Measurements from ENCODE around the gene CAND2. TPM values are rescaled to one million over a fixed set of nuclear protein-coding genes. Genes with fewer than 3 reads are reported as not detected.

The CAND2 gene
- total and polyA plus RNA-seq, 10 of the 15 experiments (the other 5 are each of a cell fraction or from before 2014, with no cell fraction given): 0.03 to 1.9 (median 0.52) TPM

GRCh38 chr3:12756175-12756574 lies 40.3 kb upstream of the CAND2 start:
- WGBS (ENCODE audit: insufficient coverage, insufficient replicate concordance, low lambda C conversion rate, missing lambda C conversion rate): 33% methylated on average over 4 of the region's 4 CpGs
- POLR2A ChIA-PET: interaction anchor here (0.6 kb wide), 1 partner anchor 474 kb away, joined by 4 read pairs; no protein-coding TSS in a partner anchor
- no TSS peak for BruUV-seq (replicated peaks)
- FAIRE-seq (no peak), ATAC-seq (no peak), DNase-seq (ENCODE audit: low read depth, low spot score) (no peak)
- no peaks in the 10 kb centered on the region for H3K79me2 ChIP-seq (ENCODE audit: control insufficient read depth, insufficient read depth, low read length)
- no peaks in the 10 kb centered on the region for H4K20me1 ChIP-seq (ENCODE audit: control insufficient read depth, insufficient read depth)
- SMC1A ChIA-PET (ENCODE audit: uncharacterized antibody, unreplicated experiment): no interaction called here
- in situ Hi-C loops (cut with MboI) (no loop called here), intact Hi-C loops (cut with micrococcal nuclease; ENCODE audit: unreplicated experiment) (no loop called here)
- no peak overlapping the region for H3K27ac ChIP-seq (ENCODE audit: control insufficient read depth, insufficient read depth)
- no peak overlapping the region for H3K4me2 ChIP-seq (ENCODE audit: control insufficient read depth, insufficient read depth)
- CTCF ChIA-PET: no interaction called here
- H2AFZ ChIP-seq (ENCODE audit: control insufficient read depth, low read depth, low read length): no peak overlapping the region
- H3K4me3 ChIP-seq: no peak overlapping the region
- no peaks in the 10 kb centered on the region for H3K27me3 ChIP-seq (replicated peaks in 1 of 2; ENCODE audit: control insufficient read depth in 2 of 2, insufficient read depth in 2 of 2, low read length in 1 of 2)
- no peaks in the 10 kb centered on the region for H3K9me3 ChIP-seq (replicated peaks; ENCODE audit: control insufficient read depth, insufficient read depth, low read length)
- H3K9ac ChIP-seq (ENCODE audit: control insufficient read depth, insufficient read depth, low read length): no peak overlapping the region
- no peaks in the 10 kb centered on the region for H3K36me3 ChIP-seq (ENCODE audit: control insufficient read depth in 2 of 2, insufficient read depth in 2 of 2, low read length in 1 of 2)
- RAD21 ChIA-PET (ENCODE audit: unreplicated experiment): no interaction called here
- peaks cover 24% of the 10 kb centered on the region for H3K4me1 ChIP-seq (ENCODE audit: control insufficient read depth, insufficient read depth, low read length)
- no peak for TF ChIP-seq HDAC6 (IDR thresholded peaks at IDR 0.05; ENCODE audit: unreplicated experiment)
- TF ChIP-seq CHD4 (IDR thresholded peaks at IDR 0.05): no peak
- TF ChIP-seq ZNF274 (IDR thresholded peaks at IDR 0.05; ENCODE audit: insufficient read depth, insufficient read length): no peak
- no peak for TF ChIP-seq ZBTB33 (IDR thresholded peaks at IDR 0.05)
- no peak for TF ChIP-seq GABPA (IDR thresholded peaks at IDR 0.05; ENCODE audit: low read depth)
- no peak for TF ChIP-seq ZBED1 (IDR thresholded peaks at IDR 0.05; ENCODE audit: borderline replicate concordance)
- no peak for TF ChIP-seq RBBP5 (conservative IDR thresholded peaks at IDR 0.05)
- TF ChIP-seq BHLHE40 (IDR thresholded peaks at IDR 0.05; ENCODE audit: borderline replicate concordance in 1 of 2, low read depth in 2 of 2, low read length in 1 of 2): no peak
- no peak for TF ChIP-seq RB1 (IDR thresholded peaks at IDR 0.05; ENCODE audit: borderline replicate concordance)
- no peak for TF ChIP-seq WRNIP1 (IDR thresholded peaks at IDR 0.05; ENCODE audit: borderline replicate concordance, low read depth, low read length)
- TF ChIP-seq, protein P1, sequence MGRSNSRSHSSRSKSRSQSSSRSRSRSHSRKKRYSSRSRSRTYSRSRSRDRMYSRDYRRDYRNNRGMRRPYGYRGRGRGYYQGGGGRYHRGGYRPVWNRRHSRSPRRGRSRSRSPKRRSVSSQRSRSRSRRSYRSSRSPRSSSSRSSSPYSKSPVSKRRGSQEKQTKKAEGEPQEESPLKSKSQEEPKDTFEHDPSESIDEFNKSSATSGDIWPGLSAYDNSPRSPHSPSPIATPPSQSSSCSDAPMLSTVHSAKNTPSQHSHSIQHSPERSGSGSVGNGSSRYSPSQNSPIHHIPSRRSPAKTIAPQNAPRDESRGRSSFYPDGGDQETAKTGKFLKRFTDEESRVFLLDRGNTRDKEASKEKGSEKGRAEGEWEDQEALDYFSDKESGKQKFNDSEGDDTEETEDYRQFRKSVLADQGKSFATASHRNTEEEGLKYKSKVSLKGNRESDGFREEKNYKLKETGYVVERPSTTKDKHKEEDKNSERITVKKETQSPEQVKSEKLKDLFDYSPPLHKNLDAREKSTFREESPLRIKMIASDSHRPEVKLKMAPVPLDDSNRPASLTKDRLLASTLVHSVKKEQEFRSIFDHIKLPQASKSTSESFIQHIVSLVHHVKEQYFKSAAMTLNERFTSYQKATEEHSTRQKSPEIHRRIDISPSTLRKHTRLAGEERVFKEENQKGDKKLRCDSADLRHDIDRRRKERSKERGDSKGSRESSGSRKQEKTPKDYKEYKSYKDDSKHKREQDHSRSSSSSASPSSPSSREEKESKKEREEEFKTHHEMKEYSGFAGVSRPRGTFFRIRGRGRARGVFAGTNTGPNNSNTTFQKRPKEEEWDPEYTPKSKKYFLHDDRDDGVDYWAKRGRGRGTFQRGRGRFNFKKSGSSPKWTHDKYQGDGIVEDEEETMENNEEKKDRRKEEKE (IDR thresholded peaks at IDR 0.05): no peak
- TF ChIP-seq, protein P2, sequence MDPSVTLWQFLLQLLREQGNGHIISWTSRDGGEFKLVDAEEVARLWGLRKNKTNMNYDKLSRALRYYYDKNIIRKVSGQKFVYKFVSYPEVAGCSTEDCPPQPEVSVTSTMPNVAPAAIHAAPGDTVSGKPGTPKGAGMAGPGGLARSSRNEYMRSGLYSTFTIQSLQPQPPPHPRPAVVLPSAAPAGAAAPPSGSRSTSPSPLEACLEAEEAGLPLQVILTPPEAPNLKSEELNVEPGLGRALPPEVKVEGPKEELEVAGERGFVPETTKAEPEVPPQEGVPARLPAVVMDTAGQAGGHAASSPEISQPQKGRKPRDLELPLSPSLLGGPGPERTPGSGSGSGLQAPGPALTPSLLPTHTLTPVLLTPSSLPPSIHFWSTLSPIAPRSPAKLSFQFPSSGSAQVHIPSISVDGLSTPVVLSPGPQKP (IDR thresholded peaks at IDR 0.05; ENCODE audit: low read depth, low read length): no peak
- TF ChIP-seq SKIL (IDR thresholded peaks at IDR 0.05; ENCODE audit: low read depth, poor library complexity, severe bottlenecking): no peak
- no peak for TF ChIP-seq E2F4 (IDR thresholded peaks at IDR 0.05; ENCODE audit: low read depth, low read length)

Data from GM12878 (cell line).